NCI-H748 treated with DMSO at 0.1 percent for 48 hours (cell line): ENCODE results near the gene PHLDB3.
A peak's percentile ranks its signal among the peaks of the same experiment; 100 is the strongest.

ENCODE experiments used
- DNase-seq: peaks from one replicate; lab custom pipeline; 2025; lab: John Stamatoyannopoulos, UW

Gene PHLDB3

GRCh38 chr19:43498233-43498842 is 6.2 kb downstream of the PHLDB3 start:
- no peak for DNase-seq

DNA sequence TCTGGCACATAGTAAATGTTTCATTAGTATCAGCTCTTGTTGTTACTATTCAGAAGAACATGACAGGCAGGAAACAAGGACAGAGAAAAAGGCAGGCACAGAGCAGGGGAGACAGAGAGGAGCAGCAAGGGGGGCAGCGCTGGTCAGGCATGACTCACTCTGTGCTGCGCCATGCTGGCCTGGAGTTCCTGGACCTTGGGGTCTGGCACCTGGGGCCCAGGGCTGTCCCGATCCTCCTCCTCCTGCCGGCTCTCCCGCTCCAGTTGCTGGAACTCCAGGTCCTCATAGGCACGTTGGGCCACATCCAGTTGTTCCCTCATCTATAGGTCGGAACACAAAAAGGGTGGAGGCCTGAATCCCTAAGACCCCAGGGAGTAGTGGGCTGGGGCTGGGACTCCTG is 7.6 kb downstream of the PHLDB3 start:
- no peak for DNase-seq

DNA sequence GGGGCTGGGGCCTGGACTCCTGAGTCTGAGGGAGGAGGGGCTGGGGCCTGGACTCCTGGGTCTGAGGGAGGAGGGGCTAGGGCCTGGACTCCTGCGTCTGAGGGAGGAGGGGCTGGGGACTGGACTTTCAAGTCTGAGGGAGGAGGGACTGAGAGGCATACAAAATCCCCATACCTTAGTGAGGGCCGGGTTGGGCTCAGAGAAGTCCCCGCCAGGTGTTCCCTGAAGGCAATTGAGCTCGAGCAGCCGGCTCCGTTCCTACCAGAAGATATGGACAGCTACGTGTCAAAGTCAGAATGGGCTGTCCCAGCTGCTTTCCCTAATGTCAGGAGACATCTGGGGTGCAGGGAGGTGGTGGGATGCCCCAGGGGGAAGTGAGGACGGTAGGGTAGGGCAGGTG is 9.5 kb downstream of the PHLDB3 start:
- DNase-seq: no peak

GRCh38 chr19:43490759-43491158 is 13.8 kb downstream of the PHLDB3 start:
- no peak for DNase-seq

- no peak for DNase-seq
Measured at GRCh38 chr19:43489979-43490599, 14.5 kb downstream of the PHLDB3 start.

DNA sequence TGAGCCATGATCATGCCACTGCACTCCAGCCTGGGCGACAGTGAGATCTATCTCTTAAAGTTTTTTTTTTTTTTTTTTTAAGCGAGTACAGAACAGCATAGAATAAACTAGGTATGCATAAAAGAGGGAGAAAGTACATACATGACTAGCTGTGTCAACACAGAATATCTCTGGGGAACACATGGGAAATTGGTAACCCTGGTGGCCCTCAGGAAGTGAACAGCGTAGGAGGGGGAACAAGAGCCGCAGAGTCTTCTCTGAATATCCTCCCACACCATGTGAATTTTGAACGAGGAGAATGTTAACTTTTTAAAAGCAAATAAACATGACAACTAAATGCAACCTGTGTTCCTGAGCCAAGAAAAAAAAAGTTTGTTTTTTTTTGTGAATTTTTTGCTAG is 15.2 kb downstream of the PHLDB3 start:
- DNase-seq: no peak

DNA sequence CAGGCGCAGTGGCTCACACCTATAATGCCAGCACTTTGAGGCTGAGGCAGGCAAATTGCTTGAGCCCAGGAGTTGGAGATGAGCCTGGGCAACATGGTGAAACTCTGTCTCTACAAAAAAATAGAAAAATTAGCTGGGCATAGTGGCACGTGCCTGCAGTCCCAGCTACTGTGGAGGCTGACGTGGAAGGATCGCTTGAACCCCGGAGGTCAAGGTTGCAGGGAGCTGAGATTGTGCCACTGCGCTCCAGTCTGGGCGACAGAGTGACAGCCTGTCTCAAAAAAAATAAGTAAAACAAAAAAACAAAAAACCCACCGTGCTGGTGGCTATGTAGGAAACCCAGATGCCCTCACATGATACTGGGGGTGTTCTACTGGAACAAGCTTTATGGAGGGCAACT is 16.4 kb downstream of the PHLDB3 start:
- DNase-seq: no peak

DNA sequence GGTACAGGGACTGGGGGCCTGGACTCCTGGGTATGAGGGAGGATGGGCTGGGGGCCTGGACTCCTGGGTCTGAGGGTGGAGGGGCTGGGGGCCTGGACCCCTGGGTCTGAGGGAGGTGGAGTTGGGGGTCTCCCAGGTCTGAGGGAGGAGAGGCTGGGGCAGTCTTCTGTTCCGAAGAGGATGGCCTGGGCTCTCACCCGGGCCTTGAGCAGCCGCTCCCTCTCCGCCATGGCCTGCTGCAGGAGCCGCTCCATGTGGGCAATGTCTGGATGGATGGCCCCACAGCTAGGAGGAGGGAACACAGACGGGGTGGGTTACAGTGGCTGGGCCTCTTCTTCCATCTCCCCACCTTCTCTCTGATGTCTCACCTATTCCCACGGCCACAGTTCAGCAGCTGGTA is 18.1 kb downstream of the PHLDB3 start:
- DNase-seq: no peak

DNA sequence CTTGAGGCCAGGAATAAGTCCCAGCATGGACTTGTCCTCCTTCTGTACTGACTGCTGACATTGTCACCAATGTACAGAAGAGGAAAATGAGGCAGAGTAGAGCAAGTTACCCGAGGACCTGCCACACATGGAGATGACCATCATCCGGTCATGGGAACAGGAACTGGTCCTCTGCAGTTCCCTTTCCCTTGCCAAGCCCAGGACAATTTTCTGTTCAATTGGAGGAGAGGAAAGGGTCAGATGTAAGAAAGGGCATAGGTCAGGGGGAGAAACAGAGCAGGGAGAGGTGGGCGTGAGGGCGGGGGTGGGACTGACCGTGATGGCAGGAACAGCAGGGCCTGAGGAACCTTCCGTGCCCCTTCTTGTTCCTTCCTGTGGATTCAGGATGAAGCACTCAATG is 18.6 kb downstream of the PHLDB3 start:
- DNase-seq: no peak

DNA sequence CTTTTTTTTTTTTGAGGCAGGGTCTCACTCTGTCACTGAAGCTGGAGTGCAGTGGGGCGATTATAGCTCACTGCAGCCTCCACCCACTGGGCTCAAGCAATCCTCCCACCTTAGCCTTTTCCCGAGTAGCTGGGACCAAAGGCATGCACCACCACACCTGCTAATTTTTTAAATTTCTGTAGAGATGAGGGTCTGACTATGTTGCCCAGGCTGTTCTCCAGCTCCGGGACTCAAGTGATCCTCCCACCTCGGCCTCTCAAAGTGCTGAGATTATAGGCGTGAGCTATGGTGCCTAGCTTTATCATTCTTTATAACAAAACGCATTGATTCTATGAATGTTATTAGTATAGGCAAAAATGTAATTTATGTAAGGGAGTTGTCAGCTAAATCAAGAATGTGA is 21.3 kb downstream of the PHLDB3 start:
- no peak for DNase-seq

DNA sequence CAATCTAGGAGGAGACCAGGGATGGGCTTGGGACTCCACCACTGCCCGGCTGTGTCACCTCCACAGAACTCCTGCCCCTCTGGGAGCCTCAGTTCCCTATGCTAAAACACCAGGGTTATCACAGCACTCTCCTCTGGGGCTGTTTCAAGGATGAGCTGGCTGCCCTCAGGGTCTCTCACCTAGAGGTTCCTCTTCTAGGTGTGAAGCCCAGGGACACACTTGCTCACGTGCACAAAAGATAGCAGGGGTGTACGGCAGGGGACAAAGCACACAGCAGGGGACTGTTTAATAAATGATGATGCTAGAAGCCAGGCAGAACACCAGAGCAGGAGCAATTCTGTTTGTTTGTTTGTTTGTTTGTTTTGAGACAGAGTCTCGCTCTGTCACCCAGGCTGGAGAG is 22.4 kb downstream of the PHLDB3 start:
- DNase-seq: no peak

DNA sequence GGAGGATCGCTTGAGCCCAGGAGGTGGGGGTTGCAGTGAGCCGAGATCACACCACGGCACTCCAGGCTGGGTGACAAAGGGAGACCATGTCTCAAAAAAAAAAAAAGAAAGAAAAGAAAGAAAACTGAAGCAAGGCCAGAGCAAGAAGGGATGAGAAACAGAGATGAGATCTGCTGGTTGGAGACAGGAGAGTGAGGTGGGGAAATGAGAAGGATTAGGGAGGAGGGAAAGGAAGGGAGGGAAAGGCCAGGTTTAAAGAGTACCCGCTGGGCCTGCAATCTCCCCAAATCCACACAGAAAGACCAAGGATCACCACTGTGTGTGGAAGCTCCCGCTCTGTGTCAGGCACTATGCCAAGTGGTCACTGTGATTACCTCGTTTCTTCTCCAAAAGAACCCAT is 22.8 kb downstream of the PHLDB3 start:
- no peak for DNase-seq

- DNase-seq: no peak
Measured at GRCh38 chr19:43480574-43480973, 24.0 kb downstream of the PHLDB3 start.

GRCh38 chr19:43479961-43480561 is 24.5 kb downstream of the PHLDB3 start:
- DNase-seq: no peak

- DNase-seq: no peak
Measured at GRCh38 chr19:43479226-43479625, 25.3 kb downstream of the PHLDB3 start.

- no peak for DNase-seq
Measured at GRCh38 chr19:43478323-43478722, 26.2 kb downstream of the PHLDB3 start.

GRCh38 chr19:43476606-43477005 is 27.9 kb downstream of the PHLDB3 start:
- no peak for DNase-seq

GRCh38 chr19:43474986-43475705 is 29.4 kb downstream of the PHLDB3 start:
- peak; percentile 91 for DNase-seq

DNA sequence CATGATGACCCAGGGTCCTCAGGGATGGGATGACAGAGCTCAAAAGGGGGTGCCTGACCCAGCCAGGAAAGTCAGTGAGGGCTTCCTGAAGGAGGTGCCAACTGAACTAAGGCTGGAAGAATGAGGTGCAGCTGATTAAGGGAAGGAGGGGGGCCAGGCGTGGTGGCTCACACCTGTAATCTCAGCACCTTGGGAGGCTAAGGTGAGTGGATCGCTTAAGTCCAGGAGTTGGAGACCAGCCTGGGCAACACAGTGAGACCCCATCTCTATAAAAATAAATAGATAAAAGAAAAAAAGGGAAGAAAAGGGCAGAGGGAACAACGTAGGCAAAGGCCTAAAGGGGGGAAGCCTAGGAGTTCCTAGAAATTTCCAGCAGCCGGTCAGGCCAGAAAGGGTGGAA is 30.1 kb downstream of the PHLDB3 start:
- DNase-seq: no peak

GRCh38 chr19:43471091-43471490 is 33.5 kb downstream of the PHLDB3 start:
- DNase-seq: no peak

DNA sequence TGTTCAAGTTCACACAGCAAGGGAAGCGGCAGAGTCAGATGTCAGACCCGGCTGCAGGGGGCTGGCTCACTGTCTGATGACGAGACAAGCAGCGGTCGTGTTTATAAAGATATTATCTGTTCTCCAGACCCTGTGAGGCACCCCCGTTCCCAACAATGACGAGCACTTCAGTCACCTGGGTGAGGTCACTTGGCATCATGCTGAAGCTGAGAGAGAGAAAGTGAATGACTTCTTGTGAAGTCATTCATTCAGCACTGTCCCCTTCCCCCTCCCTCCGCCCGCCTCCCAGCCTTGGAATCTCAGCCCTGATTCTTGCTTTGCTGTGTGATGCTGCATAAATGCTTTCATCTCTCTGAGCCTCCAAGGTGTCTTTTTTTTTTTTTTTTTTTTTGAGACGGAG is 34.3 kb downstream of the PHLDB3 start:
- no peak for DNase-seq

- DNase-seq: no peak
Measured at GRCh38 chr19:43469160-43469480, 35.4 kb downstream of the PHLDB3 start.
